Lower leg skin (tissue), 3 donors: Measurements from ENCODE around the gene PRIM2.
"Not testable (repeated sequence)": the region's sequence is repeated elsewhere in the genome, so short reads cannot be mapped to it uniquely, and the experiment has no call there.

ENCODE experiments used
- CTCF ChIP-seq, 3 donors: fragments of 450-650 bp; IDR thresholded peaks; one replicate each; pipeline ENCODE4 v1.5.1; 2016; ENCODE audit warnings: antibody characterized with exemption in 3 of 3, mild to moderate bottlenecking in 3 of 3, moderate library complexity in 2 of 3
- POLR2A ChIP-seq, 2 donors: fragments of 450-650 bp; IDR thresholded peaks; one replicate each; pipeline ENCODE4 v1.6.1; 2016 to 2017; ENCODE audit warnings: antibody characterized with exemption in 2 of 2, mild to moderate bottlenecking in 1 of 2, moderate library complexity in 1 of 2

GRCh38 chr6:57346715-57347114 lies 29.3 kb downstream of the PRIM2 start:
- not testable (repeated sequence) for TF ChIP-seq CTCF, POLR2A (IDR thresholded peaks at IDR 0.05)
